Activated CD4-positive, alpha-beta T cell treated with anti-CD3 and anti-CD28 coated beads, Interleukin-2, amount 50 U/mL, for 1 hour (primary cell): ENCODE data around the gene NELFA.
"Not testable (repeated sequence)": the region's sequence is repeated elsewhere in the genome, so short reads cannot be mapped to it uniquely, and the experiment has no call there.

Experiments
- DNase-seq: peaks from one replicate; pipeline ENCODE4 v3.0.0-alpha.2; 2020

The NELFA gene

GRCh38 chr4:2040391-2041238 is 31.8 kb upstream of the NELFA start:
- DNase-seq = no peak

DNA sequence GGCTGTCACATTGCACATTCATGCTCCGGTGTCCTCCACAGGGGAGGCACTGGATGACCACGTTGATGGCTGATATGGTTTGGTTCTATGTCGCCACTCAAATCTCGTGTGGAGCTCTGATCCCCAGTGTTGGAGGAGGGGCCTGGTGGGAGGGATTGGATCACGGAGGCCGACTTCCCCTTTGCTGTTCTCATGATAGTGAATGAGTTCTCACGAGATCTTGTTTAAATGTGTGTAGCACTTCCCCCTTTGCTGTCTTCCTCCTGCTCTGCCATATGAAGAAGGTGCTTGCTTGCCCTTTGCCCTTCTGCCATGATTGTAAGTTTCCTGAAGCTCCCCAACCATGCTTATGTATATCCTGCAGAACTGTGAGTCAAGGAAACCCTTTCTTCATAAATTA is 28.1 kb upstream of the NELFA start:
- DNase-seq = no peak

DNA sequence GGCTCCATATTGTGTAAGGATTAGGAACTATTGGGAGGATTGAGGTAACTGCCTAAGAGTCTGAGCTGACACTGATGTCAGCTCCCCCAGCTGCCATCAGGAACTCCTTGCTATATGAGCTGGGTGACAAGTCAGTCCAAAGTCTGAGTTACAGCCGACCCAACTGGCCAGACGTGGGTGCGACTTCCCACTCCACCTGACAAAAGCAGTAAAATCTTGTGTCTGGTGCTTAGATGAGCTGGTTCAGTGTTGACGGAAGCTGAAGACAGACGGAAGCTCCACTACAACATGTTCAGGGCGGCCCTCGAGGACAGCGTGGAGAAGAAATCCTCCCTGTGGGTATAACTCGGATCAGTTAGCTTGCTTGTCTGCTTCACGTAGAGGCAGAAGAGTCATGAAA is 27.6 kb upstream of the NELFA start:
- DNase-seq = no peak

DNA sequence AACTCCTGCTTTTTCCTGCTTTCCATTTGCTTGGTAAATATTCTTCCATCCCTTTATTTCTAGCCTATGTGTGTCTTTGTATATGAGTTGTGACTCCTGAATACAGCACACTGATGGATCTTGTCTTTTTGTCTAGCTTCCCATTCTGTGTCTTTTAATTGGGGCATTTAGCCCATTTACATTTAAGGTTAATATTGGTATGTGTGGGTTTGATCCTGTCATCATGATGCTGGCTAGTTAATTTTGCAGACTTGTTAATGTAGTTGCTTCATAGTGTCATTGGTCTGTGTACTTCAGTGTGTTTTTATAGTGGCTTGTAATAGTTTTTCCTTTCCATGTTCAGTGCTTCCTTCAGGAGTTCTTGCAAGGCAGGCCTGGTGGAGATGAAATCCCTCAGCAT is 22.4 kb upstream of the NELFA start:
- DNase-seq = not testable (repeated sequence)

DNA sequence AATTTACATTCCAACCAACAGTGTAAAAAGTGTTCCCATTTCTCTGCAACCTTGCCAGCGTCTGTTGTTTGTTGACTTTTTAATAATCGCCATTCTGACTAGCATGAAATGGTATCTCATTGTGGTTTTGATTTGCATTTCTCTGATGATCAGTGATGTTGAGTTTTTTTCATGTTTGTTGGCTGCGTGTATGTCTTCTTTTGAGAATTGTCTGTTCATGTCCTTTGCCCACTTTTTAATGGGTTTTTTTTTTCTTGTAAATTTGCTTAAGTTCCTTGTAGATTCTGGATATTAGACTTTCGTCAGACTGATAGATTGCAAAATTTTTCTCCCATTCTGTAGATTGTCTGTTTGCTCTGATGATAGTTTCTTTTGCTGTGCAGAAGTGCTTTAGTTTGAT is 18.3 kb upstream of the NELFA start:
- DNase-seq = not testable (repeated sequence)

GRCh38 chr4:2025817-2026216 is 17.0 kb upstream of the NELFA start:
- DNase-seq = no peak

DNA sequence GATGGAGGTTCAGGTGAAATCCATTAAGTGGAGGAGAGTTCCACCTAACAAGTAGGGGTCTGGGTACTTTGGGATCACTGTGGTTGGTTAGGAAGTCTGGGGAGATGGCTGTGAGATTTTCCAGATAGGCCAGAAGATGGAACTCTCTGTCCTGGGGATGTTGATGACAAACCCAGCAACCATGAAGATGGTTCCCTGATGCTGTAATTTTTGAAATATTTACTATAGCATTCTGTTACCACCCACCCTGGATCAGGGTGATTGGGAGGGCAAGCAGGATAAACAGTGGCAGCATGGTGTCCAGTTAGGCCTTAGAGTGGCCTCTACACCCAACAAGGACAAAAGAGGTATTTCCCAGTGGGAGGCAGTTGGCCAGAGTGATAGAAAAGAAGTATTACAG is 15.9 kb upstream of the NELFA start:
- DNase-seq = no peak

DNA sequence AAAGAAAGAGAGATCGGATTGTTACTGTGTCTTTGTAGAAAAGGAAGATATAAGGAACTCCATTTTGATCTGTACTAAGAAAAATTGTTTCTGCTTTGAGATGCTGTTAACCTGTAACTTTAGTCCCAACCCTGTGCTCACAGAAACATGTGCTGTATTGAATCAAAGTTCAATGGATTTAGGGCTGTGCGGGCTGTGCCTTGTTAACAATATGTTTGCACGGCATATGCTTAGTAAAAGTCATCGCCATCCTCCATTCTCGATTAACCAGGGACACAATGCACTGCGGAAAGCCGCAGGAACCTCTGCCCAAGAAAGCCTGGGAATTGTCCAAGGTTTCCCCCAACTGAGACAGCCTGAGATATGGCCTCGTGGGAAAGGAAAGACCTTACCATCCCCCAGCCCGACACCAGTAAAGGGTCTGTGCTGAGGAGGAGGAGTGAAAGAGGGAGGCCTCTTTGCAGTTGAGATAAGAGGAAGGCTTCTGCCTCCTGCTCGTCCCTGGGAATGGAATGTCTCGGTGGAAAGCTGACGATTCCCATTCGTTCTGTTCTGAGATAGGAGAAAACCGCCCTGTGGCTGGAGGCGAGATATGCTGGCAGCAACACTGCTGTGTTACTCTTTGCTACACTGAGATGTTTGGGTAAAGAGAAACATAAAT is 12.7 kb upstream of the NELFA start:
- DNase-seq = not testable (repeated sequence)

- no peak for DNase-seq
These were observed 6.2 kb upstream of the NELFA start for GRCh38 chr4:2015008-2015407.

- no peak for DNase-seq
These were observed 2.8 kb upstream of the NELFA start for GRCh38 chr4:2011583-2011982.

GRCh38 chr4:2009651-2010233 is 968 bp upstream of the NELFA start:
- DNase-seq = peak; percentile 42

GRCh38 chr4:2008671-2008920 is 178 bp downstream of the NELFA start:
- no peak for DNase-seq

DNA sequence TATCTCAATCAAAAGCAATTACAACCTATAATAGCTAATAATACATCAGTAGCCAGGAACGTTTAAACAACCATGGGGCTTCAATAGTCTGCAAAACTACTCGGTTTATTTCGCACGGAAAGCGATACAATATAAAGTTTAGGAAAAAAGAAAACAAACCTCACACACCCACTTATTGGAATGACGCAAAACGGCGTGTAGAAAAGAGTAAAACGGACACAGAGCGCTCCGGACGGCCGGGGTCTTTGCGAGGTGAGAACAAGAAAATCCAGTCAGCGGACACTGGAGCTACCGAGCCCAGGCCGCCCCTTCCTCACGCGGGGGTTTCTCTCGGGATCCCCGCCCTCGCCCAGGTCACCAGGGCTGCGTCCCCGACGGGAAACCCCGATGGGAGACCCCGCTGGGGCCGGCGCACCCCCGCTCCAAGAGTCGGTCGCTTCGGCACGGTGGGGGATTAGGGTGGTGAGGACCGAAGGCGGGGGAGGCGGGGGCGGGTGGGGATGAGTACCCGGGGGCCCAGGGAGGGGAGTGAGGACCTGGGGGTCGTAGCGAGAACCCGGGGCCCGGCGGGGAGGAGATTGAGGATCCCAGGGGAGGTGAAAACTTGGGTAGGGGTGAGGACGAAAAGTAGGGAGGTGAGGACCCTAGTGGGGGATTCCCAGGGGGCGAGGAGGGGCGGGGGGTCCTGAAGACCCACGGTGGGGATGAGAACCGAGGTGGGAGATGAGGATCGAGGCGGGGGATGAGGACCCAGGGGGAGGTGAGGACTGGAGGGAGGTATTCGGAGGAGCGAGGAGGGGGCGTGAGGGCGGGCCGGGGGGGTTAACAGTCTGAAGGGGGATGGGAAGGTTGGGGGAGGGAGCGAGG is 737 bp downstream of the NELFA start:
- DNase-seq = no peak

- no peak for DNase-seq
These were observed 1.7 kb downstream of the NELFA start for GRCh38 chr4:2006956-2007653.

DNA sequence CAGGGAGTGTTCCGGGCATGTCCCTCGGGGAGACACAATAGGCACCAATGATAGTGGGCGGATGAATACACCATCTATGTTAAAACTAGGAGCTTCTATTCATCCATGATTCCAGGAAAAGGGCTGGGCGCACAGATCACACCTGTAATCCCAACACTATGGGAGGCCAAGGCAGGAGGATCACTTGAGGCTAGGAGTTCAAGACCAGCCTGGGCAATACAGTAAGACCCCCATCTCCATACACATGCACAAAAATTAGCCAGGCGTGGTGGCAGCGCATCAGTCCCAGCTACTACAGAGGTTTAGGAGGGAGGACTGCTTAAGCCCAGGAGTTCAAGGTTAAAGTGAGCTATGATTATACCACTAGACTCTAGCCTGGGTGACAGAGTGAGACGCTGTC is 2.4 kb downstream of the NELFA start:
- DNase-seq = no peak

DNA sequence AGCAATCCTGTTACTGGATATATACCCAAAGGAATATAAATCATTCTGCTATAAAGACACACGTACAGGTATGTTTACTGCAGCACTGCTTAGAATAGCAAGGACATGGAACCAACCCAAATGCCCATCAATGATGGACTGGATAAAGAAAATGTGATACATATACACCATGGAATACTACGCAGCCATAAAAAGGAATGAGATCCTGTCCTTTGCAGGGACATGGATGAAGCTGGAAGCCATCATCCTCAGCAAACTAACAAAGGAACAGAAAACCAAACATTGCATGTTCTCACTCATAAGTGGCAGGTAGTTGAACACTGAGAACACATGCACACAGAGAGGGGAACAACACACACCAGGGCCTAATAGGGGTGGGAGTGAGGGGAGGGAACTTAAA is 5.4 kb downstream of the NELFA start:
- DNase-seq = not testable (repeated sequence)

- not testable (repeated sequence) for DNase-seq
These were observed 9.5 kb downstream of the NELFA start for GRCh38 chr4:1999308-1999707.

DNA sequence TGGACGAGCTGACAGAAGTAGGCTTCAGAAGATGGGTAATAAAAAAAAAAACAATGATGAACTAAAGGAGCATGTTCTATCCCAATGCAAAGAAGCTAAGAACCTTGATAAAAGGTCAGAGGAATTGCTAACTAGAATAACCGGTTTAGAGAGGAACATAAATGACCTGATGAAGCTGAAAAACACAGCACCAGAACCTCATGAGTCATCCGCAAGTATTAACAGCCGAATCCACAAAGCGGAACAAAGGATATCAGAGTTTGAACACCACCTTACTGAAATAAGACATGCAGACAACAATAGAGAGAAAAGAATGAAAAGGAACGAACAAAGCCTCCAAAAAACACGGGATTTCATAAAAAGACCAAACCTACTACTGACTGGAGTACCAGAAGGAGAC is 10.5 kb downstream of the NELFA start:
- no peak for DNase-seq

DNA sequence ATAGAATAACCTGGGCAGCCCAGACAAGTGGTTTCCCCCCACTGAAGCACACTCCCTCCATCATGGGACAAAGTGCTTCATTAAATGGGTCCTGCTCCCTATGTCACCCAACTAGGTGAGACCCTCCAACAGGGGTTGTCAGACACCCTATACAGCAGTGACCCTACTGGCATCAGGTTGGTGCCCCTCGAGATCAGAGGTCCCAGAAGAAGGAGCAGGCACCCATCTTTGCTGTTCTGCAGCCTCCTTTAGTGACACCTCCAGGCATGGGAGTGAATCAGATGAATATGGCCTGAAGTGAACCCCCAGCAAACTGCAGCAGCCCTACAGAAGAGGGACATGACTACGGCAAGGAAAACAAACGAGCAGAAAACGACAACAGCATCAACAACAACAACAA is 11.1 kb downstream of the NELFA start:
- DNase-seq = no peak

DNA sequence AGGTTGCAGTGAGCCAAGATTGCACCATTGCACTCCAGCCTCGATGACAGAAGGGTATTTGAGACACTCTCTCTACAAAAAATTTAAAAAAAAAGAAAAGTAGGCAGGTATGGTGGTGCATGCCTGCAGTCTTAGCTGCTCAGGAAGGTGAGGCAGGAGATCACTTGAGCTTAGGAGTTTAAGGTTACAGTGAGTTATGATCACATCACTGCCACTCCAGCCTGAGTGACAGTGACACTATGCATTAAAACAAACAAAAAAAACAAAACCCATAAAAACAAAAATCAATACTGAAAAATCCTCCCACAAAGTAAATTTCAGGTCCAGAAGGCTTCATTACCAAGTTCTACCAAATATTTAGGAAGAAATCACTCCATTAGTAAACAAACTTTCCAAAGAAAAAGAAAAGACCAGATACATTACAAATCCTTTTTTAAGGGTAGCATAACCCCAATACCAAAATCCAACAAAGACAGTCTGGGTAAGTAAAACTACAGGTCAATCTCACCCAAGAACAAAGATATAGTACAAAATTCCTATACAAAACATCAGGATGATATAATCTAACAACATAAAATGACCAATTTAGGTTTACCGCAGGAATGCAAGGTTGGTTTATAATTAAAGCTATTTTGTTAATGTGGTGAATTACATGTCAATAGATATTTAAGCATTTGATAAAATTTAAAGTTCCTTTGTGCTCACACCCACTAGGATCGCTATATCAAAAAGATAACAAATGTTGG is 11.7 kb downstream of the NELFA start:
- DNase-seq = no peak

DNA sequence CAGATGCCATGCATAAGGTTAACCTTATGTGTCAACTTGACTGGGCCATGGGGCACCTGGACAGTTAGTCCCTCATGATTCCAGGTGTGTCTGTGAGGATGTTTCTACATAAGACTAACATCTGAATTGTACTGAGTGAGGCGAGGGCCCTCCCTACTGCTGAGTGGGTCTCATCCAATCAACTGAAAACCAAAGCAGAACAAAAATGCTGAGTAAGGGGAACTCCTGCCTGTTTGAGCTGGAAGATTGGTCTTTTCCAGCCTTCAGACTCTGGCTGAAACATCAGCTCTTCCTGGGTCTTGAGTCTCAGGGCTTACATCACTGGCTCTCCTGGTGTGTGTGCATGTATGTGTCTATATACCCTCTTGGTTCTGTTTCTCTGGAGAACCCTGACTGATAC is 13.8 kb downstream of the NELFA start:
- DNase-seq = no peak
